Measurements from ENCODE around the gene FRMPD2. TPM values are rescaled to one million over a fixed set of nuclear protein-coding genes. Genes with fewer than 3 reads are reported as not detected.
A peak's percentile ranks its signal among the peaks of the same experiment; 100 is the strongest.

The FRMPD2 gene
- total RNA-seq, 1 experiment from 2014 or later = 0.44 TPM

DNA sequence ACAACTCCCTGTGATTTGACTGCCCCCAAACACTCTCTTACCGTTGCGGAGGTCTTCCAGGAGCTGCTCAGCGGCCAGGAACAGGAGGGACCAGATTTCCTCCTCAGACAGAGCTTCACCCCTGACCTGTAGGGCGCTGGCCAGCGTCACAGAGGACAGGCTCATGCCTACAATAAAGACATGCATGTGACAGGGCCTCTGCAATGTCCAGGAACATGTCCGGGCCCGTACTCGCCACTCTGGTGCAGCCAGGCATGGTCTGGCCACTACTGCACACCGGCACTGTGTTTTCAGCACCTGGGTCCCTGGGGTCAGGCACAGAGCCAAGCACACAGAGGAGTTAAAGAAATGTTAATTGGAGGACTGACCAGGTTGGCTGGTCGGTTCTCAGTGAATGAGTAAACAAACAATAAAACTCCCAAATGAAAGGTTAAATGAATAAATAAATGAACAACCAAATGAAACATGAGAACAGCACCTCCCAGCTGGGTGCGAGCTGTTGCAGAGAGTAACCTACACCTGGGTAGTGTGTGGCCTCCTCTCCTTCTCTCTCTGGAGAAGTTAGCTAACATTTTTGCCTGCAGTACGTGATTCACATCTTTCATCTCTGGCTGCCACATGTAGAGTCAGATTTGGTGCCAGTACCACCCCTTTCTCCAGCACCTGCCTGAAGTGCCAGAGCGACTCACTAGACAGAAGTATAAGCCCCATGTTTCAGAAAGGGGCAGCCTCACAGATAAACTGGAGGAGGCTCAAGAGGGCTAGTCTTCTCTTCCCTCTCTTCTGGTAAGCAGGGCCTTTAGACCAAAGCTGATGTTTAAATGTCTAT lies 22.8 kb downstream of the FRMPD2 start:
- Mint-ChIP-seq H3K27me3 (ENCODE audit: low read depth) (no peaks in the 10 kb centered on the region), H3K4me3 (no peak overlapping the region), H3K36me3 (ENCODE audit: insufficient read depth in 1 of 3, low read depth in 3 of 3) (no peaks in the 10 kb centered on the region), H3K9me3 (no peaks in the 10 kb centered on the region), H3K4me1 (peaks cover 26 to 28% of the 10 kb centered on the region in 2 experiments), H3K27ac (peak overlapping the region; percentile 38 to 77 (median 48); a peak in 4 of 7 replicates)
- no CpG with 5 or more reads among the region's 13 CpGs for WGBS (ENCODE audit: extremely low coverage, insufficient read length, low lambda C conversion rate)
- H3K4ac ChIP-seq (ENCODE audit: low read depth, low read length) = no peak overlapping the region
- H4K5ac ChIP-seq (ENCODE audit: insufficient read length, low read depth, low read length) = no peak overlapping the region
- H2BK20ac ChIP-seq (ENCODE audit: low read depth, low read length, poor library complexity, severe bottlenecking) = no peak overlapping the region
- H2BK120ac ChIP-seq (ENCODE audit: low read depth, low read length, poor library complexity, severe bottlenecking) = no peak overlapping the region
- H3K23me2 ChIP-seq (ENCODE audit: insufficient read length, low read depth, low read length, poor library complexity, severe bottlenecking) = no peaks in the 10 kb centered on the region
- peak overlapping the region; percentile 77; the same call in 1 of the 2 replicates for H3K14ac ChIP-seq (ENCODE audit: insufficient read depth, low read length)
- no peaks in the 10 kb centered on the region for H3K27me3 ChIP-seq (ENCODE audit: insufficient read depth, low read length)
- H2BK12ac ChIP-seq (ENCODE audit: insufficient read length, low read depth, low read length) = no peak overlapping the region
- no peak overlapping the region for H3K9ac ChIP-seq (ENCODE audit: extremely low read depth, insufficient read length, low read length)
- H3T11ph ChIP-seq (ENCODE audit: low read length) = no peak overlapping the region
- no peak overlapping the region for H3K23ac ChIP-seq (ENCODE audit: insufficient read length, low read depth, low read length)
- H3K18ac ChIP-seq (ENCODE audit: insufficient read length, low read depth, low read length) = peak overlapping the region; percentile 27
- no peaks in the 10 kb centered on the region for H3K79me1 ChIP-seq (ENCODE audit: insufficient read depth, low read depth, low read length, poor library complexity, severe bottlenecking)
- H2BK5ac ChIP-seq (ENCODE audit: insufficient read length, low read length) = no peak overlapping the region
- H3K79me2 ChIP-seq (ENCODE audit: insufficient read depth, low read length) = no peaks in the 10 kb centered on the region
- H2AFZ ChIP-seq (ENCODE audit: low read length) = no peak overlapping the region
- no peak overlapping the region for H3K27ac ChIP-seq (ENCODE audit: insufficient read length, low read depth, low read length)
- H2BK15ac ChIP-seq (ENCODE audit: low read depth, low read length) = no peak overlapping the region
- TF ChIP-seq, protein P1, sequence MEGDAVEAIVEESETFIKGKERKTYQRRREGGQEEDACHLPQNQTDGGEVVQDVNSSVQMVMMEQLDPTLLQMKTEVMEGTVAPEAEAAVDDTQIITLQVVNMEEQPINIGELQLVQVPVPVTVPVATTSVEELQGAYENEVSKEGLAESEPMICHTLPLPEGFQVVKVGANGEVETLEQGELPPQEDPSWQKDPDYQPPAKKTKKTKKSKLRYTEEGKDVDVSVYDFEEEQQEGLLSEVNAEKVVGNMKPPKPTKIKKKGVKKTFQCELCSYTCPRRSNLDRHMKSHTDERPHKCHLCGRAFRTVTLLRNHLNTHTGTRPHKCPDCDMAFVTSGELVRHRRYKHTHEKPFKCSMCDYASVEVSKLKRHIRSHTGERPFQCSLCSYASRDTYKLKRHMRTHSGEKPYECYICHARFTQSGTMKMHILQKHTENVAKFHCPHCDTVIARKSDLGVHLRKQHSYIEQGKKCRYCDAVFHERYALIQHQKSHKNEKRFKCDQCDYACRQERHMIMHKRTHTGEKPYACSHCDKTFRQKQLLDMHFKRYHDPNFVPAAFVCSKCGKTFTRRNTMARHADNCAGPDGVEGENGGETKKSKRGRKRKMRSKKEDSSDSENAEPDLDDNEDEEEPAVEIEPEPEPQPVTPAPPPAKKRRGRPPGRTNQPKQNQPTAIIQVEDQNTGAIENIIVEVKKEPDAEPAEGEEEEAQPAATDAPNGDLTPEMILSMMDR (conservative IDR thresholded peaks at IDR 0.05) = no peak
- H3K4me2 ChIP-seq (ENCODE audit: insufficient read depth, insufficient read length, low read length) = no peak overlapping the region
- no peak for DNase-seq
- no peaks in the 10 kb centered on the region for H3K9me3 ChIP-seq (ENCODE audit: control insufficient read depth, low read depth, low read length)
- no peak overlapping the region for H3K56ac ChIP-seq (ENCODE audit: insufficient read length, low read depth, low read length)
- no peak overlapping the region for H2AK5ac ChIP-seq (ENCODE audit: insufficient read length, low read length)
- H4K91ac ChIP-seq (ENCODE audit: insufficient read length, low read depth, low read length) = no peak overlapping the region
- H4K8ac ChIP-seq (replicated peaks; ENCODE audit: insufficient read length, low read depth, low read length) = no peak overlapping the region
- H4K20me1 ChIP-seq (ENCODE audit: control insufficient read depth, insufficient read depth, insufficient read length) = no peaks in the 10 kb centered on the region
- H3K4me1 ChIP-seq (ENCODE audit: insufficient read depth, low read length) = peaks cover 2% of the 10 kb centered on the region; the same call in 1 of the 2 replicates

Measured in H9 (cell line).